BLaER1 (cell line): ENCODE data around the gene CTSL.
"Not testable (repeated sequence)": the region's sequence is repeated elsewhere in the genome, so short reads cannot be mapped to it uniquely, and the experiment has no call there.

Experiments
- H3K27ac ChIP-seq: shearing (Covaris generic); formaldehyde crosslinking; 2 replicates; pipeline ENCODE4 v1.8.1; 2022
- H3K27me3 ChIP-seq: shearing (Covaris generic); formaldehyde crosslinking; 2 replicates; pipeline ENCODE4 v1.8.1; 2022
- H3K36me3 ChIP-seq: shearing (Covaris generic); formaldehyde crosslinking; 2 replicates; pipeline ENCODE4 v1.8.1; 2022
- H3K4me1 ChIP-seq: shearing (Covaris generic); formaldehyde crosslinking; 2 replicates; pipeline ENCODE4 v1.8.1; 2022
- H3K4me2 ChIP-seq: shearing (Covaris generic); formaldehyde crosslinking; 2 replicates; pipeline ENCODE4 v1.8.1; 2022
- H3K4me3 ChIP-seq: shearing (Covaris generic); formaldehyde crosslinking; 2 replicates; pipeline ENCODE4 v1.8.1; 2022
- H3K9ac ChIP-seq: shearing (Covaris generic); formaldehyde crosslinking; 2 replicates; pipeline ENCODE4 v1.8.1; 2022
- H3K9me3 ChIP-seq: shearing (Covaris generic); formaldehyde crosslinking; 2 replicates; pipeline ENCODE4 v1.8.1; 2022
- H4K20me1 ChIP-seq: shearing (Covaris generic); formaldehyde crosslinking; 2 replicates; pipeline ENCODE4 v1.8.1; 2022
- Cebpa-rat ChIP-seq: shearing (Covaris generic); IDR thresholded peaks from 2 replicates; pipeline ENCODE4 v1.8.1; 2022

Gene CTSL

DNA sequence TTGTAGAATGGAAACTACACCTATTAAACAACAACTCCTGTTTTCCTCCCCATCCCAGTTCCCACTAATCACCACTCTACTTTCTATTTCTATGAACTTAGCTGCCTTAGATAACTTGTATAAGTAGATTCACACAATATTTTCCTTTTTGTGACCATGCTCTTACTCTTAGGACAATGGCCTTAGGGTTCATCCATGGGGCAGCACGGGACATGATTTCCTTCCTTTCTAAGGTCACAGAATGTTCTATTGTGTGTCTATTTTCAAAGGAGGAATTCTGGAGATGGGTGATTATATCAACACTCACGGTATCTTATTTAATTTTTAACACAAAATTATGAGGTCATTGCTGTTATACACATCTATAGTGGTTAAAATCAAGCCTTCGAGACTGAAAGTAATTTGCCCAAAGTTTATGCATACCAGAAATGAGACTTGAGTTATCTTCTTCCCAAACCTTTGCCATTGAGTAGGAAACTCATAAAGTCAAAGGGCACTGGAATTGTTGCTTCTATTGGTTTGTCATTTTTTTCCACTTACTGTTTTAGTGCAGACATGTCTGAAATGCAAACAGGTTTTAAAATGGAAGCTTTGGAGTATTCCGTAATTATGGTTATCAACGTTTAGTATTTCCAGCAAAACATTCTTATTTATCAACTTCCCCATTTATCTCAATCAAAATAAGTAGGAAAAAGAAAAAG is 23.6 kb downstream of the CTSL start:
- Histone ChIP-seq H4K20me1 (no peaks in the 10 kb centered on the region), H3K27ac (no peak overlapping the region), H3K4me1 (no peaks in the 10 kb centered on the region), H3K27me3 (no peaks in the 10 kb centered on the region), H3K4me2 (no peak overlapping the region), H3K36me3 (no peaks in the 10 kb centered on the region), H3K9me3 (peaks cover 4% of the 10 kb centered on the region; the same call in 1 of the 2 replicates), H3K4me3 (no peak overlapping the region), H3K9ac (no peak overlapping the region)
- no peak for TF ChIP-seq Cebpa-rat

DNA sequence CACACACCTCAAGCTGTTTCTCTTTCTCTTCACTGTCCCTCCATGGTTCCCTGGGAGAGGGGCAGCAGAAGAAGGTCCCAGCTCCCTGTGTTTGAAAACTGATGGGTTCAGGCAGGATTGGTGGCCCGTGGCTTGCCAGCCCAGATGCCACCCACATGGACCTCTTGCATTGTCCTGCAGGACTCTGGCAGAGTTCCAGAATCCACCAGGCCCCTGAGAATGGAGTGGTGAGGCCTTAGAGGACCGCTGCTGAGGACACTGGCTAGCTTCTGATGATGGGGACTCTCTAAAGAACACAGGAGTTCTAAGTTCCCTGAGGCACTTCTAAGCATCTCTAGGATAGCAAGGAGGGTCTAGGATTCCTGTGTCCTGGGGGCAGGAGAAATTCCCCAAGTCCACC is 24.8 kb downstream of the CTSL start:
- Histone ChIP-seq H3K4me1 (no peaks in the 10 kb centered on the region), H3K9me3 (peaks cover 4% of the 10 kb centered on the region; the same call in 1 of the 2 replicates), H3K9ac (no peak overlapping the region), H3K4me2 (no peak overlapping the region), H3K36me3 (no peaks in the 10 kb centered on the region), H4K20me1 (no peaks in the 10 kb centered on the region), H3K4me3 (no peak overlapping the region), H3K27ac (no peak overlapping the region), H3K27me3 (no peaks in the 10 kb centered on the region)
- TF ChIP-seq Cebpa-rat, result no peak

DNA sequence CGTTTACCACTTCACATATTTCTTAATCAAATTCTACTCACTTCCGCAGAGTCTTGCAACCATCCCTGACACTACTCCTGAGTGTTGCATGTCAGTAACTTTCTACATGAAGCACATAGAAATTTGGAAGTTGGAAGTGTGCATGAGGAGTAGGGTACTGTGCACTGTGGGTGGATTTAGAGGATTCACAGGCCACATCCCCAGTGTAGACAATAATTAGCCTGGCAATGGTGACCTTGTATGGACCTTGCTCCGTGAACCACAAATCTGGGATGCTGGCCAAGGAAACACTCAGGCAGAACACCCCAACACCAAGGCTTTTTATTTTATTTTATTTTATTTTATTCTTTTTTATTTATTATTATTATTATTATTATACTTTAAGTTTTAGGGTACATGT is 25.5 kb downstream of the CTSL start:
- no peak overlapping the region for H3K4me2 ChIP-seq
- no peaks in the 10 kb centered on the region for H3K27me3 ChIP-seq
- no peak for TF ChIP-seq Cebpa-rat
- H3K27ac ChIP-seq, result no peak overlapping the region
- no peak overlapping the region for H3K4me3 ChIP-seq
- no peaks in the 10 kb centered on the region for H3K4me1 ChIP-seq
- no peaks in the 10 kb centered on the region for H4K20me1 ChIP-seq
- H3K9ac ChIP-seq, result no peak overlapping the region
- H3K9me3 ChIP-seq, result peaks cover 4% of the 10 kb centered on the region; the same call in 1 of the 2 replicates
- no peaks in the 10 kb centered on the region for H3K36me3 ChIP-seq

DNA sequence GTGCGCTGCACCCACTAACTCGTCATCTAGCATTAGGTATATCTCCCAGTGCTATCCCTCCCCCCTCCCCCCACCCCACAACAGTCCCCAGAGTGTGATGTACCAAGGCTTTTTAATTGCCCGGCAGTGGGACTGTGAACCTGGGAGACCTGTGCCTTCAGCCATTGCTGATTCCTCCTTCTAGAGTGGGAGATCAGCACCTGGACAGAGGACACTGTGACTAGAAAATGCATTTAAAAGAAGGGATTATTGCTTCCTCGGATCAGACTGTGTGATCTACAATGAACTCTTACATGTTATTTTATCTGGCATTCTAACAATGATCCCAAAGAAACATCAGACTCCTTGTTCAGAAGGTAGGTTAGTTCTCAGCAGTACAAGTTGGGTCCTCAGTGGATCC is 25.9 kb downstream of the CTSL start:
- no peaks in the 10 kb centered on the region for H3K27me3 ChIP-seq
- no peaks in the 10 kb centered on the region for H3K36me3 ChIP-seq
- H3K27ac ChIP-seq, result no peak overlapping the region
- no peak overlapping the region for H3K4me2 ChIP-seq
- H4K20me1 ChIP-seq, result no peaks in the 10 kb centered on the region
- no peak overlapping the region for H3K4me3 ChIP-seq
- H3K4me1 ChIP-seq, result no peaks in the 10 kb centered on the region
- peaks cover 4% of the 10 kb centered on the region; the same call in 1 of the 2 replicates for H3K9me3 ChIP-seq
- no peak for TF ChIP-seq Cebpa-rat
- H3K9ac ChIP-seq, result no peak overlapping the region

DNA sequence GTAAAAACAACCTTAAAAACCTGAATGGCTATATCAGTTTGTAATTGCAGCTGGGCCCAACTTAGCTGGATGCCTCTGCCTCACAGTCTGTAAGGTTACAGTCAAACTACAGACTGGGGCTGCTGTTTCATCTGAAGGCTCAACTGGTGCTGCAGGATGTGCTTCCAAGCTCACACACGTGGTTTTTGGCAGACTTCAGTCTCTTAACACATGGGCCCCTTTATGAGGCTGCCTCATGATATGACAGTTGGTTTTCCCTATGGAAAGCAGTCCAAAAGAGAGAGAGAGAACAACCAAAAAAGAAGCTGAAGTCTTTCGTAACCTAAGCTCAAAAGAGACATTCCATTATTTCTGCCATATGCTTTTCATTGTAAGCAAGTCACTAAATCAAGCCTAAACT is 27.4 kb downstream of the CTSL start:
- Histone ChIP-seq H4K20me1 (no peaks in the 10 kb centered on the region), H3K4me3 (no peak overlapping the region), H3K4me2 (no peak overlapping the region), H3K36me3 (no peaks in the 10 kb centered on the region), H3K27me3 (no peaks in the 10 kb centered on the region), H3K9ac (no peak overlapping the region), H3K4me1 (no peaks in the 10 kb centered on the region), H3K9me3 (peaks cover 4% of the 10 kb centered on the region; the same call in 1 of the 2 replicates), H3K27ac (no peak overlapping the region)
- TF ChIP-seq Cebpa-rat, result no peak

DNA sequence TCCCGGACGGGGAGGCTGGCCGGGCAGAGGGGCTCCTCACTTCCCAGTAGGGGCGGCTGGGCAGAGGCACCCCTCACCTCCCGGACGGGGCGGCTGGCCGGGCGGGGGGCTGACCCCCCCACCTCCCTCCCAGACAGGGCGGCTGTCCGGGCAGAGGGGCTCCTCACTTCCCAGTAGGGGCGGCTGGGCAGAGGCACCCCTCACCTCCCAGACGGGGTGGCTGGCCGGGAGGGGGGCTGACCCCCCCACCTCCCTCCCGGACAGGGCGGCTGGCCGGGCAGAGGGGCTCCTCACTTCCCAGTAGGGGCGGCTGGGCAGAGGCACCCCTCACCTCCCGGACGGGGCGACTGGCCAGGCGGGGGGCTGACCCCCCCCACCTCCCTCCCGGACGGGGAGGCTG is 32.4 kb downstream of the CTSL start:
- H3K4me1 ChIP-seq, H3K4me2 ChIP-seq, H3K9ac ChIP-seq, H4K20me1 ChIP-seq, H3K4me3 ChIP-seq, H3K27me3 ChIP-seq, H3K27ac ChIP-seq, H3K36me3 ChIP-seq: not testable (repeated sequence)
- H3K9me3 ChIP-seq, result peaks cover 13% of the 10 kb centered on the region; the same call in 1 of the 2 replicates

DNA sequence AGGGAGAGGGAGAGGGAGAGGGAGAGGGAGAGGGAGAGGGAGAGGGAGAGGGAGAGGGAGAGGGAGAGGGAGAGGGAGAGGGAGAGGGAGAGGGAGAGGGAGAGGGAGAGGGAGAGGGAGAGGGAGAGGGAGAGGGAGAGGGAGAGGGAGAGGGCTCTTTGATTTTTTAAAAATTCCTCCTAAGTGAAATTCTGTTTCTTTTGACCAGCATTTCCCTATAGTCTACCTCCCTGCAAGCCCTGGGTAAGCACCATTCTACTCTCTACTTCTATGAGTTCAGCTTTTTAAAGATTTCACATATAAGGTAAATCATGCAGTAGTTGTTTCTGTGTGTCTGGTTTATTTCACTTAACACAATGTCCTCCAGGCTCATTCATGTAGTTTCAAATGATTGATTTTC is 34.1 kb downstream of the CTSL start:
- not testable (repeated sequence) for H3K27me3 ChIP-seq, H3K27ac ChIP-seq, H4K20me1 ChIP-seq, H3K4me2 ChIP-seq, H3K4me1 ChIP-seq, H3K9ac ChIP-seq, H3K36me3 ChIP-seq, H3K4me3 ChIP-seq
- peaks cover 13% of the 10 kb centered on the region; the same call in 1 of the 2 replicates for H3K9me3 ChIP-seq

DNA sequence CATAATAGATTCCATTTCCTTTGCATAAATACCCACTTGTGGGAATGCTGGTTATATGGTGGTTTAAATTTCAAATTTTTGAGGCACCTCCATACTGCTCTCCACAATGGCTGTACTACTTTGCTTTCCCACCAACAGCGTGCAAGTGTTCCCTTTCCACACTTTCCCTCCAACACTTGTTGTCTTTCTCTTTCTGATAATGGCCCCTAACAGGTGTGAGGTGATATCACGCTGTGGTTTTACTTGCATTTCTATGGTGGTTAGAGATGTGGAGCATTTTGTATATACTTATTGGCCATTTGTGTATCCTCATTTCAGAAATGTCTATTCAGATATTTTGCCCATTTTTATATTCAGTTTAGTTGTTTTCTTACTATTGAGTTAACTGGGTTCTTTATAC is 34.6 kb downstream of the CTSL start:
- Histone ChIP-seq H3K9ac (no peak overlapping the region), H3K4me2 (no peak overlapping the region), H3K27me3 (no peaks in the 10 kb centered on the region), H3K4me3 (no peak overlapping the region), H3K4me1 (no peaks in the 10 kb centered on the region), H3K36me3 (no peaks in the 10 kb centered on the region), H3K9me3 (peaks cover 13% of the 10 kb centered on the region; the same call in 1 of the 2 replicates), H3K27ac (no peak overlapping the region), H4K20me1 (no peaks in the 10 kb centered on the region)
- TF ChIP-seq Cebpa-rat, result no peak

DNA sequence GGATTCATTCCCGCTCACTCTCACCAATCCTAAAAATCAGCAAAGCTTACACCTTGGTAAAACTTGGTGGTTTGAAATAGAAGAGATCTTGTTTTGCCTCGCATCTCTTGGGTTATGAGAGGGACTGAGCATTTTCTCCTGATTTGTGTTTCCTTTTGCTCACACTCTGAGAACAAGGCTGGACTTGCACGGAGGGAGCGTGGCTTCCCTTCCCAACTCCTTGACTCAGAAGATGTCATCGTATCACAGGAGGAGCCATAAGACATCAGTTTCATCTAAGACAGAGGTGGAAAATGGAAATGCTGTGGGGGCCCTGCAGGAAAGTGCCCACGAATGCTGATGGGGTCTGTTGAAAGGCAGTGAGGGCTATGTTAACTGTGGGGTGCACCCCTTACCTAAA is 37.4 kb downstream of the CTSL start:
- Histone ChIP-seq H3K9ac (no peak overlapping the region), H3K27ac (no peak overlapping the region), H3K27me3 (no peaks in the 10 kb centered on the region), H3K4me1 (no peaks in the 10 kb centered on the region), H3K4me3 (no peak overlapping the region), H3K36me3 (no peaks in the 10 kb centered on the region), H4K20me1 (no peaks in the 10 kb centered on the region), H3K4me2 (no peak overlapping the region), H3K9me3 (peaks cover 13% of the 10 kb centered on the region; the same call in 1 of the 2 replicates)
- TF ChIP-seq Cebpa-rat, result no peak

DNA sequence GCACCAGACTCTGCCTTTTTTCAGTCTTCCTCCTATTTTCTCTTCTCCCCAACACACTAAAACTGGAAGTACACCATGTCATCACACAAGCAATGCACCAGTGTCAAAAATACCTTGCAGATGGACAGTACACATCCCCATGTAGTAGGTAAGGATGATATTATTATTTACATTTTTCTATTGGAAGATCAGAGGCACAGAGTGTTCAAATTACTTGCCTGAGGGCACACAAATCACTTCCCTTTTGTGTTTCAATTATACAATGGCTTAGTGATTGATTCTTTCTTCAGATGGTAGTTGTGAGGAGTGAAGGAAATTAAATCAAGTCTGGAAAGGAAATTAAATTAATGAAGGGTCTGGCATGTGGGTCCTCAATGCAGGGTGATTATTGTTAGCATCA is 39.6 kb downstream of the CTSL start:
- no peaks in the 10 kb centered on the region for H3K9me3 ChIP-seq
- no peaks in the 10 kb centered on the region for H4K20me1 ChIP-seq
- H3K27me3 ChIP-seq, result no peaks in the 10 kb centered on the region
- no peak overlapping the region for H3K27ac ChIP-seq
- H3K4me3 ChIP-seq, result no peak overlapping the region
- no peak overlapping the region for H3K9ac ChIP-seq
- H3K4me2 ChIP-seq, result no peak overlapping the region
- H3K4me1 ChIP-seq, result no peaks in the 10 kb centered on the region
- no peaks in the 10 kb centered on the region for H3K36me3 ChIP-seq
- no peak for TF ChIP-seq Cebpa-rat

DNA sequence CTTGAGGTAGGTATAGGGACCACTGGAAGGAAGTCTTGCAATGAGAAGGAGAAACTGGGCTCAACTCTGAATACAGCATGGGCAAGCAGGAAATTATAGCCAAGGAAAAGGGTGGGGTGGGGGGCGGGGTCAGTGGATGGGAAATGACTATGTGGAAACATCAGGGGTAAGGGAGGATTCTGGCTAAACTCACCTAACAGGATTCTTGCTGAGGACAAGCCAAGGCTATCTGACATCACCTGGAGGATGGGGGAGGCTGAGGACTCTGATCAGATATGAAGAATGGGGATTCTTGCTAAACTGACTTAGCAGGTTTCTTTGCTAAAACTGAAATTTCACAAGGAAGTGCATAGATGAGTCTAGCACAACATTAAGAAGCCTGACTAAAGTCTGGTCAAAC is 40.8 kb downstream of the CTSL start:
- Histone ChIP-seq H3K27me3 (no peaks in the 10 kb centered on the region), H3K4me1 (no peaks in the 10 kb centered on the region), H3K4me2 (no peak overlapping the region), H3K9ac (no peak overlapping the region), H3K9me3 (no peaks in the 10 kb centered on the region), H3K4me3 (no peak overlapping the region), H3K27ac (no peak overlapping the region), H3K36me3 (no peaks in the 10 kb centered on the region), H4K20me1 (no peaks in the 10 kb centered on the region)
- no peak for TF ChIP-seq Cebpa-rat
